GM19351 (cell line): Measurements from ENCODE around the gene NXPH1.
"Not testable (repeated sequence)": the region's sequence is repeated elsewhere in the genome, so short reads cannot be mapped to it uniquely, and the experiment has no call there.

Source experiments
- ATAC-seq: cut with Tn5 transposase; IDR thresholded peaks from one replicate; pipeline ENCODE4 v1.9.1; 2021; ENCODE audit warnings: mild to moderate bottlenecking, moderate library complexity; ENCODE audit not compliant: unreplicated experiment

Gene NXPH1

GRCh38 chr7:8684426-8684825, 251.0 kb downstream of the NXPH1 start:
- ATAC-seq = no peak

DNA sequence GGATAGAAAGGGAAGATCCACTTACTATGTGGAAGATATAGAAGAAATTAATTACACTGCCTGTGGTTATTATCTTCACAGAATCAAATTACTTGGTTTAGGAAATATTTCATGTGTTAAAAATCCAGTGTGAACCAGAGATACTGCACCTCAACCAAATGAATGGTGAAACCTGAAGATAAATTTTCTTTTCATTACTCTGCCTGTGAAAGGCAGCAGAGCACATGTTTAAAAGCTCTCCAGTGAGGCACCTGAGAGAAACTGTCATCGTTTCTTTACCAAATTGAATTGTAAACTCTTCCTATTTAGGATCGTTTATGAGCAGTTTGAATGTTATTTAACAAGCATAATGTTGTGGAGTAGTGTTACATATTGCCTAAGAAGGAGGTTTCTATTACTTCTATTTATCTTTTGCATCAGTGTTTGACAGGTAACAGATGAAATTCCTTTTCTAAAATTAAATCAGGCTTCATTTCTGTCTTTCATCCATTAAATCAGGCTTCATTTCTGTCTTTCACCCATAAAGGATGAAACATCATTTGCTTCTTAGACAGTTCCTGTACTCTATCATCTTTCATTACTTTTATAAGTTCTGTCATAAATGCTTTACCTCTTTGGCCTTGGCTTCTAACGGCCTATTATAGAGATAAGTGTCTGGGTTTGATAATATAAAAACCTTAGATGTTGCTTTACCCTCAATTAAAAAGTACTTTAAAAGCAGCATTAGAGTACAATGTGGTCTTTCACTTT, 266.6 kb downstream of the NXPH1 start:
- ATAC-seq = no peak

DNA sequence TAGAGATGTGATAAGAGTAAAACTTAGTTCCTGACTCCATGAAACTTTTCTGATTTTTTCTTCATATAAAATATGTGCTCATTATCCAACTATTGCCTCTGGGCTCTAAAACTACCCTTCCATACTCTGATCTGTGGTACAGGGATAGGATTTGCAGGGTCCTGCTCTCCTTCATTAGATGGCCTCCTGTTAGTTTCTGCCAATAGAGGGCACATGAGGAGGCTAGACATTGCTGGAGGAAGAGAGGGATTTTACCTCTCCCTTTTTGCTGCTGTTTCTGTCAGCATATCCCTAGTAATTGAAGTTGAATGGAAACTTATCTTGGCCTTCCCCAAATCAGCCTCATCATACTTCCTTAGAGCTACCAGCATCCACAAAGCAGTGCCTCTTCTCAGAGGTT, 269.4 kb downstream of the NXPH1 start:
- ATAC-seq = no peak

GRCh38 chr7:8710124-8710523, 276.7 kb downstream of the NXPH1 start:
- no peak for ATAC-seq

DNA sequence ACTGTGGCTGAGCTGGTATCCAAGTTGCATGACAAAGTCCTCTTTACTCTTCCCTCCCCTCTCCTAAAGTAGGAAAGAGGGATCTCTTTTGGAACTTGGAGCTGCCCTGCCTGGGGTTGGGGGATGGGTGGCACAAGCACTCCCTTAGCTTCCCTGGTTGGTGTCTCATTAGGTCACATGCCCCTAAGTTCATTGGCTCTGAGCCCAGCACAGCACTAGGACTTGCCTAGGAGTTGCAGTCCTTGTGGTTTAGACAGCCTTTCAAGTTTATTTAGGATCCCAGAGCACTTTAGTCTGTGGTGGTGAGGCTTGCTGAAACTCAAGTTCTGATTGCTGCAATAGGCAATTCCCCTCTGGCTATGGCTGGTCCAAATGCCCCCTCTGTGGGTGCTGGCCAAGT, 281.4 kb downstream of the NXPH1 start:
- ATAC-seq = no peak

- no peak for ATAC-seq
These were observed 285.7 kb downstream of the NXPH1 start for GRCh38 chr7:8719102-8719501.

DNA sequence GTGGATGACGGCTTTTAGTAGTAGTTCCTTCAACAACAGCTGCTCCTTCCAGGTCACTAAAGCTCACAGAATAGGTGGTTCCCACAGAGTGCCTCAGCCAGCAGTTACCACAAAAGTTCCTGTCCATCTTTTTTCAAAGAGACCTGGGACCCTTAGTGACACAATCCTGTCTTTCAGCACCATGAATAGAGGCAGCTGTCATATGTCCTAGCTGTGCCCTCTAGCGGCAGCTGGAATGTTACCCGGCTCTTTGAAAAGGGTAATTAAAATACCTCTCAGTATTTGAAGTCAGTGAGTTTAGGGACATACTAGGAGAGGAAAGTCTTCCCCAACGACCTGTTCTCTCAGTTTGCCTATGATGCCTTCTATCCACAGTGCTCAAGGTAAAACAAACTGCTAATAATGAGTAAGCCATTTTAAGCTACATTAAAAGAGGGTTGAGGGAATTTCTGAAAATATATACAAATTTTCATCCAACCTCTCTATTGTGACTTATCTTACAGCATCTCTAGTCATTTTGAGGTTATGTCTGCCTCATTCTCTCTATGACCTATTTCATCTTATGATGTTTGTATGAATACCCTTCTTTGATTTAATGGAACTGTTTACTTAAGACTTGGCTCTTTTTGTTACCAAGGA, 290.8 kb downstream of the NXPH1 start:
- peak; percentile 96 for ATAC-seq

DNA sequence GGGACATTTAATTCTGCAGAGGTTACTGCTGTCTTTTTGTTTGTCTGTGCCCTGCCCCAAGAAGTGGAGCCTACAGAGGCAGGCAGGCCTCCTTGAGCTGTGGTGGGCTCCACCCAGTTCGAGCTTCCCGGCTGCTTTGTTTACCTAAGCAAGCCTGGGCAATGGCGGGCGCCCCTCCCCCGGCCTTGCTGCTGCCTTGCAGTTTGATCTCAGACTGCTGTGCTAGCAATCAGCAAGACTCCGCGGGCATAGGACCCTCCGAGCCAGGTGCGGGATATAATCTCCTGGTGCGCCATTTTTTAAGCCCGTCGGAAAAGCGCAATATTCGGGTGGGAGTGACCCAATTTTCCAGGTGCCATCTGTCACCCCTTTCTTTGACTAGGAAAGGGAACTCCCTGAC, 298.3 kb downstream of the NXPH1 start:
- ATAC-seq = not testable (repeated sequence)

GRCh38 chr7:8739837-8740236, 306.4 kb downstream of the NXPH1 start:
- no peak for ATAC-seq

DNA sequence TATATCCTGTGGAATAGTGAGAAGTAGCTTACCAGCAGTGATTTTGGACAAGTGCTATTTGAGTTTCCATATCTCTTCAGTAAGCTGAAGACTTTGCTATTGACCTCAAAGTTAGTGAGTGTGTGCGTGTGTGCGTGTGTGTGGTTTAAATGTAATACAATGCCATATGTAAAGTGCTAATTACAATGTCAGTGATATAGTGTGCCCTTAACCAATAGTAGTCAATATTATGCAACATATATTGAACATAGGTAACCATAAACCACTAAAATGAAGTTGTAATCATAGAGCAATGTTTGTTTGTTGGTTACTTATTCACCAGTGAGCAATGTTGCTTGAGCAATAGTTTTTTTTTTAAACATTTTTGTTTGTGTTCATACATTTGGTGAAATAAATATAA, 309.4 kb downstream of the NXPH1 start:
- no peak for ATAC-seq

DNA sequence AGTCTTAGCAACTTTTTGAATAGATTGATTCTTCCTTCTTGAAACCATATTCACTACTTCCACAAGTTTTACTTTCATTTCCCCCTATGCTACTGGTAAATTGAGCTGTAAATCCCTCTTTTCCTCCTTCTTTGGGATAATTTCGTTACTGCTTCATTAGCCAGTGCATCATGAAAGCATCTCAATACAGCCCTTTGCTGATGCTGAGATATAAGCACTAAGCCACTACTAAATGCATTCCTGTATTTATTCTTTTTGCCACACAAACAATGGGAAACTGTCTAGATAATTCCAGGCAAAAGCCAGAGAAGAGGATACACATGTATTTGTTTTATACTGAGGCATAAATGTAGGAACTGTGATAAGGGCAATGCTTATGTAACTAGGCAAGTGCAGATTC, 313.9 kb downstream of the NXPH1 start:
- ATAC-seq = no peak

- no peak for ATAC-seq
These were observed 318.3 kb downstream of the NXPH1 start for GRCh38 chr7:8751557-8752231.

- ATAC-seq = no peak
These were observed 319.9 kb downstream of the NXPH1 start for GRCh38 chr7:8753355-8753754.

GRCh38 chr7:8761731-8762130, 328.3 kb downstream of the NXPH1 start:
- ATAC-seq = no peak

DNA sequence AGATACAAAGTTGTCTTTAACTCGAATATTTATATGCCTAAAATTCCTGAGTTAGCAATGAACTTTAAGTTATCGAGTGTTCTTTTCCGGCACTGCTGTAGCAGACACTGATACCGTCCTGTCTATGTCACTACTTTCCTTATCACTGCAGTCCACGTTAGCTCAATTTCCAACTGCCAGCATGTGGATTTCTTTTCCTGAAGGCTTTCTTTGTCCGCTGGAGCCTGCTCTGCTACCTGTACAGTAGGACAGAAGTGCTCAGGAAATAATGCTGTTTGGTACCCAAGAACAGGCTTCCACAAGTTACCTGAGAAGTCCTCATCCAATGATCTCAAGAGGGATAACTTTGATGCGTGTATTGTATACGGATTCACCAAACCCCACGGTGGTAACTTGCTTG, 329.4 kb downstream of the NXPH1 start:
- no peak for ATAC-seq

GRCh38 chr7:8765374-8765773, 332.0 kb downstream of the NXPH1 start:
- ATAC-seq = no peak

GRCh38 chr7:8773518-8773917, 340.1 kb downstream of the NXPH1 start:
- ATAC-seq = no peak

DNA sequence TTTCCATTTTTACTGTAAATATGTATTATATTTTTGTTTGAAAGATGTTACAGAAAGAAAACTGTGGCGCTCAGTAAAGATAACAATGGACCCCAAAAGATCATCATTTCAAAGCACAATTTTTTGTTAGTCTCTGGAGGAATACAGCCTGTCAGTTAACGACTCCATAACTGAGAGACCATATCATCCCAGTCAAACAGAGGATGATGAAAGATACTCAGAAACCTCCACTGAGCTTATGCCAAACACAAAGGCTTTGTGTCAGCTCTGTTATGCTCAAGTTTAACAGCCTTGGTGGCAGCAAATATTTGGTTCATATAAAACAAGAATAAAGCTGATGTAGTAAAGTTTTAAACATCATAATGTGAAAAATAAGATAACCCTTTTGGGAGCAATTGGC, 345.1 kb downstream of the NXPH1 start:
- ATAC-seq = no peak

DNA sequence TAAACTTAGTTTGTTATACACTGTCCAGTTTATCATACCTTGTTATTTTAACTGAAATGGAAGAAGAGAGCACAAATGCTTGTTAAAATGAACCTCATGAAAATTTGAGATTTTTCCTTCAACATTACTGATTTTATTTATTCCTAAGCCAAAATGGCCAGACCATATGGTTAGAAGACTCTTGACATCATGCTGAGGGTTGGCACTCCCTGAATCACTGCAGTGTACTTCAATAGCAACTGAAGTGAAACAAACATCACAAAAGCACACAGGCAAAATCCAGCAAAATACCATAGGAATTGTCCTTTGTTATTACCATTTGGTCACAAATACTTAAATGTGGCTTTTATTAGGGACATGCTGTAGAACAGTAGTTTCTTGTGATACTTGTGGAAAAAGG, 347.8 kb downstream of the NXPH1 start:
- no peak for ATAC-seq

DNA sequence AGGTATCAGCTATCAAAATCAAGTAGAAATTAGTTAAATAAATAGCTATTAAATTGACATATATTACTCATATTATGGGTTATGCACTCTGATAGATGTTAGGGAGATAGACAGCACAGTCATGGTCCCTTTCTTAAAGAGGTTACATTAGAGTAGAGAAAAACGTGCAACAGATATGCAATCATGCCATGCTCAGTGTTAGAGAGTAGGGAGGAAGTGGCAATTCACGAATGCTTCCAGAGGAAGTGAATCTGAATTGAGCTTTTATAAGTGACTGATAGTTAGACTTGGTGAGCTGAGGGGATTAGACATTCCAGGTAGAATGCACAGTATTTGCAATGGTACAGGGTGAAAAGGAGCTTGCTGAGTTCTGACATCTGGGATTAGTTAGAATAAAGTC, 349.8 kb downstream of the NXPH1 start:
- ATAC-seq = no peak

DNA sequence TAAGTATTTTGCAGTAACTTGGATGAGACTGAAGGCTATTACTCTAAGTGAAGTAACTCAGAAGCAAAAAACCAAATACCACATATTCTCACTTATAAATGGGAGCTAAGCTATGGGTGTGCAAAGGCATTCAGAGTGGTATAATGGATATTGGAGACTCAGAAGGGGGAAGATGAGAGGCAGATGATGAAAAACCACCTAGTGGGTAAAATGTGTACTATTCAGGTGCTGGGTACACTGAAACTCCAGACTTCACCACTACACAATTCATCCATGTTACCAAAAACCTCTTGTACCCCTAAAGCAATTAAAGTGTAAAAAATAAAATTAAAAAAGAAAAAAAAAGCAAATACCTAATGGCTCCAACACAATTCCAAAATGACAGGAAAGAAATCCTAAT, 351.7 kb downstream of the NXPH1 start:
- ATAC-seq = no peak

DNA sequence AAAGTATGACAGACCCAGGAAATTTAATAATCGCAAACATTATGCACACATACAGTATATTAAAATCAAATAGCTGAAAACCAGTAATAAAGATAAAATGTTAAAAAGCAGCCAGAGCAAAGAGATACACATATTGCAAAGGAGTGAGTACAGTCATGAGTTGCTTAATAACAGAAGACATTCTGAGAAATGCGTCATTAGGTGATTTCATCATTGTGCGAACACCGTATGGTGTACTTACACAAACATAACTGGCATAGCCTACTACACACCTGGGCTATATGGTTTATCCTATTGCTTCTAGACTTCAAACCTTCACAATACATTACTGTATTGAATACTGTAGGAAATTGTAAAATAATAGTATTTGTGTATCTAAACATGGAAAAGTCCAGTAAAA, 367.6 kb downstream of the NXPH1 start:
- ATAC-seq = no peak
